ENCODE data around the gene LGALS12. TPM values are rescaled to one million over a fixed set of nuclear protein-coding genes. Genes with fewer than 3 reads are reported as not detected.

Gene LGALS12, protein sequence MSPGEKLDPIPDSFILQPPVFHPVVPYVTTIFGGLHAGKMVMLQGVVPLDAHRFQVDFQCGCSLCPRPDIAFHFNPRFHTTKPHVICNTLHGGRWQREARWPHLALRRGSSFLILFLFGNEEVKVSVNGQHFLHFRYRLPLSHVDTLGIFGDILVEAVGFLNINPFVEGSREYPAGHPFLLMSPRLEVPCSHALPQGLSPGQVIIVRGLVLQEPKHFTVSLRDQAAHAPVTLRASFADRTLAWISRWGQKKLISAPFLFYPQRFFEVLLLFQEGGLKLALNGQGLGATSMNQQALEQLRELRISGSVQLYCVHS
- total RNA-seq, result not detected in 2 replicates

DNA sequence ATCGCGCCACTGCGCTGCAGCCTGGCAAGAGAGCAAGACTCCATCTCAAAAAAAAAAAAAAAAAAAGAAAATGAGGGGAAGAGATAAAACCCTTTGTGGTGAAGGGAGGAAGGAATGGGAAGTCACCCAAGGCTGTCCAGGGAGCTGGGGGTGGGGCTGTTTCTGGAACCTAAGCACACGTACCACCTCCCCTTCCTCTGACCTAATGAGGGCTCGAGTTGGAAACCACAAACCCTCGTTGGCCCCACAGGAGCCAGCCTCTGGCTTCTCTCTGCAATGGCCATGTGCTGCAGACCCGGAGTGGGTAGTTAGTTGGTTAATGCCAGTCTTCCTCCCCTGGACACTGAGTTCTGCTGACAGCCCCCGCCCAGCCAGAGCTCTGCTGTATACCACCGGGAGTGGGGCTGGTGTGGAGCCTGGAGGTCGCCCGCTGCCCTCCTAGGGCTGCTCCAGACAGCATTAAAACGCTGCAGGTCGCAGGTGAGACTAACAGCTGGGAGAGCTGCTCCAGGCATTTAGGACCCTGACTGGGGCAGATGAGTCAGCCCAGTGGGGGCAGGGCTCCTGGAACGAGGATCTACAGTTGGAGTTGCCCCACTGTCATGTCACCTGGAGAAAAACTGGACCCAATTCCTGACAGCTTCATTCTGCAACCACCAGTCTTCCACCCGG is at the start of gene LGALS12:
TSS of gene LGALS12 (plus strand) at position 228 of the 672 bp plus-strand sequence. CDS start at position 603, 375 bp downstream.
- FAIRE-seq, result no peak
- TF ChIP-seq, protein P1, sequence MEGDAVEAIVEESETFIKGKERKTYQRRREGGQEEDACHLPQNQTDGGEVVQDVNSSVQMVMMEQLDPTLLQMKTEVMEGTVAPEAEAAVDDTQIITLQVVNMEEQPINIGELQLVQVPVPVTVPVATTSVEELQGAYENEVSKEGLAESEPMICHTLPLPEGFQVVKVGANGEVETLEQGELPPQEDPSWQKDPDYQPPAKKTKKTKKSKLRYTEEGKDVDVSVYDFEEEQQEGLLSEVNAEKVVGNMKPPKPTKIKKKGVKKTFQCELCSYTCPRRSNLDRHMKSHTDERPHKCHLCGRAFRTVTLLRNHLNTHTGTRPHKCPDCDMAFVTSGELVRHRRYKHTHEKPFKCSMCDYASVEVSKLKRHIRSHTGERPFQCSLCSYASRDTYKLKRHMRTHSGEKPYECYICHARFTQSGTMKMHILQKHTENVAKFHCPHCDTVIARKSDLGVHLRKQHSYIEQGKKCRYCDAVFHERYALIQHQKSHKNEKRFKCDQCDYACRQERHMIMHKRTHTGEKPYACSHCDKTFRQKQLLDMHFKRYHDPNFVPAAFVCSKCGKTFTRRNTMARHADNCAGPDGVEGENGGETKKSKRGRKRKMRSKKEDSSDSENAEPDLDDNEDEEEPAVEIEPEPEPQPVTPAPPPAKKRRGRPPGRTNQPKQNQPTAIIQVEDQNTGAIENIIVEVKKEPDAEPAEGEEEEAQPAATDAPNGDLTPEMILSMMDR (IDR thresholded peaks at IDR 0.05; ENCODE audit: insufficient read depth, low read length, severe bottlenecking), result no peak
- no peaks in the 10 kb centered on the region for H3K27me3 ChIP-seq (ENCODE audit: control insufficient read depth, insufficient read depth, low read length)
- H3K36me3 ChIP-seq (ENCODE audit: control insufficient read depth, insufficient read depth, low read length), result no peaks in the 10 kb centered on the region
- DNase-seq (ENCODE audit: low read depth), result no peak
- H3K4me3 ChIP-seq (ENCODE audit: low read depth, low read length), result no peak within 1 kb of the TSS

DNA sequence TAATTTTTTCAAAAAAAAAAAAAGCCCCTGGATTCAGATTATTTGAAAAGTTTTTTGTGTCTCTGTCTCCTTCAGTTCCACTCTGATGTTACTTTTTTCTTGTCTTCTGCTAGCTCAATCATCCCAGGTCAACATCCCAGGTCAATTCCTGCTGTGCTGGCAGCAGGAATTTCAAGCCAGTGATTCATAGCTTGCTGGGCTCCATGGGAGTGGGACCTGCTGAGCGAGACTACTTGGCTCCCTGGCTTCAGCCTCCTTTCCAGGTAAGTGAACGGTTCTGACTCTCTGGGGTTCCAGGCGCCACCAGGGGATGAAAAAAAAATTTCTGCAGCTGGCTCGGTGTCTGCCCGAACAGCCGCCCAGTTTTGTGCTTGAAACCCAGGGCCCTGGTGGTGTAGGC is 46.3 kb upstream of the LGALS12 start:
- Histone ChIP-seq H3K36me3 (ENCODE audit: control insufficient read depth, insufficient read depth, low read length) (no peaks in the 10 kb centered on the region), H3K27me3 (ENCODE audit: control insufficient read depth, insufficient read depth, low read length) (no peaks in the 10 kb centered on the region)
- TF ChIP-seq, protein P1 (IDR thresholded peaks at IDR 0.05; ENCODE audit: insufficient read depth, low read length, severe bottlenecking), result no peak

DNA sequence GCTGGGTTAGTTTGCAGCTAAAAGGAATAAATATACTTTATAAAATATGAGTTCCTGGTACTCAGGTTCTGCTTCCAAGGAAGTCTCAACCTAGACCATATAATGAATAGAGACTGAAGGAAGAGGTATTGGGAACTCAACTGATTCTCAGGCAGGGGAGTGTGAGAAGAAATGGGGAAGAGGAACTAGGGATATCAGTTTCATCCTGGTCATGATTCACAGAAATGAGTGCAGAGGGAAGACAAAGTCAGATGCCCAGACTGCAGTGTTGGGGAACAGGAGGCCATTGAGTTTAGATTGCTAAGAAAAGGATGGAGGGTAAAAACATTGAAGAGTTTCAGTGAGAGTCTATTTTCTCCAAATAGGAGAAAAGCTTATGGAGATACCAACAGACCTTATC is 43.7 kb upstream of the LGALS12 start:
- Histone ChIP-seq H3K4me3 (ENCODE audit: low read depth, low read length) (no peak overlapping the region), H3K27me3 (ENCODE audit: control insufficient read depth, insufficient read depth, low read length) (no peaks in the 10 kb centered on the region), H3K36me3 (ENCODE audit: control insufficient read depth, insufficient read depth, low read length) (no peaks in the 10 kb centered on the region)
- FAIRE-seq (no peak), DNase-seq (ENCODE audit: low read depth) (no peak)
- TF ChIP-seq, protein P1 (IDR thresholded peaks at IDR 0.05; ENCODE audit: insufficient read depth, low read length, severe bottlenecking), result no peak

More for the DNA sequence above, 46.3 kb upstream of the LGALS12 start:
- DNase-seq (ENCODE audit: low read depth) (peak; percentile 29), FAIRE-seq (no peak)
- H3K4me3 ChIP-seq (ENCODE audit: low read depth, low read length), result no peak overlapping the region

DNA sequence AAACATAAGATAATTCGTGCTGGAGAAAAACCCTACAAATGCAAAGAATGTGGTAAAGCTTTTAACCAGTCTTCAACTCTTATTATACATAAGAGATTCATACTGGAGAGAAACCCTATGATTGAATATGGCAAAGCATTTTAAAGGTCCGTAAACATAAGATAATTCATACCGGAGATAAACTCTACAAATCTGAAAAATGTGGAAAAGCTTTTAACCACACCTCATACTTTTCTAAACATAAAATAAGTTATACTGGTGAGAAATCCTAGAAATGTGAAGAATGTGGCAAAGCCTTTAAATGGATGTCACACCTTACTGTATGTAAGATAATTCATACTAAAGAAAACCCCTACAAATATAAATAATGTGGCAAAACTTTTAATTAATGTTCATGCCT is 35.6 kb upstream of the LGALS12 start:
- Histone ChIP-seq H3K27me3 (ENCODE audit: control insufficient read depth, insufficient read depth, low read length) (no peaks in the 10 kb centered on the region), H3K4me3 (ENCODE audit: low read depth, low read length) (no peak overlapping the region), H3K36me3 (ENCODE audit: control insufficient read depth, insufficient read depth, low read length) (no peaks in the 10 kb centered on the region)
- FAIRE-seq (no peak), DNase-seq (ENCODE audit: low read depth) (no peak)
- TF ChIP-seq, protein P1 (IDR thresholded peaks at IDR 0.05; ENCODE audit: insufficient read depth, low read length, severe bottlenecking), result no peak

DNA sequence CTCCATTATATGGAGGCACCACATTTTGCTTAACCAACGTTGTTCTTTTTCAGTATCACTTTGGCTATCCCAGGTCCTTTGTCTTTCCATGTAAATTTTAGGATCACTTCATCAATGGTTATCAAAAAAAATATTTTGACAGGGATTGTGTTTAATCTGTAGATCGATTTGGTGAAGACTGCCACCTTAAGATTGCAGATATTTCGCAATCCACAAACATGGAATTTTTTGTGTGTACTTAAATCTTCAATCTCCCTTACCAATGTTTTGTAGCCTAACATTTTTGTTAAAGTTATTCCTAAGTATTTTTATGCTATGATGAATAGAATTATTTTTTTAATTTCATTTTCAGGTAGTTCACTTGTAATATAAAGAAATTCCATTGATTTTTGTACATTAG is 33.5 kb upstream of the LGALS12 start:
- no peak for FAIRE-seq

More for the DNA sequence above, 33.5 kb upstream of the LGALS12 start:
- TF ChIP-seq, protein P1 (IDR thresholded peaks at IDR 0.05; ENCODE audit: insufficient read depth, low read length, severe bottlenecking), result no peak
- no peak for DNase-seq (ENCODE audit: low read depth)
- H3K4me3 ChIP-seq (ENCODE audit: low read depth, low read length), result no peak overlapping the region
- no peaks in the 10 kb centered on the region for H3K27me3 ChIP-seq (ENCODE audit: control insufficient read depth, insufficient read depth, low read length)
- H3K36me3 ChIP-seq (ENCODE audit: control insufficient read depth, insufficient read depth, low read length), result no peaks in the 10 kb centered on the region
